ENCODE data around the gene FAAH2.

The FAAH2 gene, protein sequence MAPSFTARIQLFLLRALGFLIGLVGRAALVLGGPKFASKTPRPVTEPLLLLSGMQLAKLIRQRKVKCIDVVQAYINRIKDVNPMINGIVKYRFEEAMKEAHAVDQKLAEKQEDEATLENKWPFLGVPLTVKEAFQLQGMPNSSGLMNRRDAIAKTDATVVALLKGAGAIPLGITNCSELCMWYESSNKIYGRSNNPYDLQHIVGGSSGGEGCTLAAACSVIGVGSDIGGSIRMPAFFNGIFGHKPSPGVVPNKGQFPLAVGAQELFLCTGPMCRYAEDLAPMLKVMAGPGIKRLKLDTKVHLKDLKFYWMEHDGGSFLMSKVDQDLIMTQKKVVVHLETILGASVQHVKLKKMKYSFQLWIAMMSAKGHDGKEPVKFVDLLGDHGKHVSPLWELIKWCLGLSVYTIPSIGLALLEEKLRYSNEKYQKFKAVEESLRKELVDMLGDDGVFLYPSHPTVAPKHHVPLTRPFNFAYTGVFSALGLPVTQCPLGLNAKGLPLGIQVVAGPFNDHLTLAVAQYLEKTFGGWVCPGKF

DNA sequence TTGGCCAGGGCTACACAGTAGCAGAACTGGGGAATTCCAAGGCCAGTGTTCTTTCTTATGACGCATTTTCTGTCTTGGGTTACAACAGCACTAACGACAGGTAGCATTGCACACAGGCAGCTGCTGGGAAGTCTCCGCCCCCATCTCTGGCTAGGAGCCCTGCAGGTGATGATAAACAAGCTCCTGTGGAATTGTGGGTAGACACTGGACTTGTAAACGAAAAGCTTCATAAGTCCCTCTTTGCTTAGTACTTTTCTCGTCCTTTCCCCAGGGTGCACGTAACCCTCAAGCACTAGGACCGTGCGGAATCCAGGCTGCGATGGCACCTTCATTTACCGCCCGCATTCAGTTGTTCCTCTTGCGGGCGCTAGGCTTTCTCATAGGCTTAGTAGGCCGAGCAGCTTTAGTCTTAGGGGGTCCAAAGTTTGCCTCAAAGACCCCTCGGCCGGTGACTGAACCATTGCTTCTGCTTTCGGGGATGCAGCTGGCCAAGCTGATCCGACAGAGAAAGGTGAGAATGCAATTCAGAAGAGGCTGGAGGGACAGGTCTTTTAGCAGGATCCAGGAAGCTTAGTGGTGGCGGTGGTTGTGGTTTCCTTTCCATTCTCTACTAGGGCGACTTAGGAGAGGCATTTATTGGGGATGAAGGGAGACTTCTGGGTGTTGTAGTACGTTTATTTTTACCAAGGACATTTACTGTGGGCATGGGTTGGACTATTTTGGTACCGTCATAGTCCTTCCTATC is at the start of gene FAAH2:
Gene FAAH2, plus strand, starts transcription at position 200 of the 745 bp plus-strand sequence. Its CDS starts 120 bp downstream, at position 320.
- POLR2A ChIA-PET, result no interaction called here
- TF ChIP-seq, protein P1, sequence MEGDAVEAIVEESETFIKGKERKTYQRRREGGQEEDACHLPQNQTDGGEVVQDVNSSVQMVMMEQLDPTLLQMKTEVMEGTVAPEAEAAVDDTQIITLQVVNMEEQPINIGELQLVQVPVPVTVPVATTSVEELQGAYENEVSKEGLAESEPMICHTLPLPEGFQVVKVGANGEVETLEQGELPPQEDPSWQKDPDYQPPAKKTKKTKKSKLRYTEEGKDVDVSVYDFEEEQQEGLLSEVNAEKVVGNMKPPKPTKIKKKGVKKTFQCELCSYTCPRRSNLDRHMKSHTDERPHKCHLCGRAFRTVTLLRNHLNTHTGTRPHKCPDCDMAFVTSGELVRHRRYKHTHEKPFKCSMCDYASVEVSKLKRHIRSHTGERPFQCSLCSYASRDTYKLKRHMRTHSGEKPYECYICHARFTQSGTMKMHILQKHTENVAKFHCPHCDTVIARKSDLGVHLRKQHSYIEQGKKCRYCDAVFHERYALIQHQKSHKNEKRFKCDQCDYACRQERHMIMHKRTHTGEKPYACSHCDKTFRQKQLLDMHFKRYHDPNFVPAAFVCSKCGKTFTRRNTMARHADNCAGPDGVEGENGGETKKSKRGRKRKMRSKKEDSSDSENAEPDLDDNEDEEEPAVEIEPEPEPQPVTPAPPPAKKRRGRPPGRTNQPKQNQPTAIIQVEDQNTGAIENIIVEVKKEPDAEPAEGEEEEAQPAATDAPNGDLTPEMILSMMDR (IDR thresholded peaks at IDR 0.05; ENCODE audit: control extremely low read depth, extremely low read depth, low read depth, missing control alignments), result no peak
- CTCF ChIA-PET, result no interaction called here
- peak; percentile 24 for DNase-seq (ENCODE audit: extremely low spot score)

DNA sequence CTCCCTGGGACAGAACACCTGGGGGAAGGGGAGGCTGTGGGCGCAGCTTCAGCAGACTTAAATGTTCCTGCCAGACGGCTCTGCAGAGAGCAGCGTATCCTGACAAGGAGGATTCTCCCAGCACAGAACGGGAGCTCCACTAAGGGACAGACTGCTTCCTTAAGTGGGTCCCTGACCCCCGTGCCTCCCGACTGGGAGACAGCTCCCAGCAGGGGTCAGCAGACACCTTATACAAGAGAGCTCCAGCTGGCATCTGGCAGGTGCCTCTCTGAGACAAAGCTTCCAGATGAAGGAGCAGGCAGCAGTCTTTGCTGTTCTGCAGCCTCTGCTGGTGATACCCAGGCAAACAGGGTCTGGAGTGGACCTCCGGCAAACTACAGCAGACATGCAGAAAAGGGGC is 44.5 kb upstream of the FAAH2 start:
- POLR2A ChIA-PET, result no interaction called here
- TF ChIP-seq, protein P1 (IDR thresholded peaks at IDR 0.05; ENCODE audit: control extremely low read depth, extremely low read depth, low read depth, missing control alignments), result no peak
- CTCF ChIA-PET, result no interaction called here
- DNase-seq (ENCODE audit: extremely low spot score), result no peak

DNA sequence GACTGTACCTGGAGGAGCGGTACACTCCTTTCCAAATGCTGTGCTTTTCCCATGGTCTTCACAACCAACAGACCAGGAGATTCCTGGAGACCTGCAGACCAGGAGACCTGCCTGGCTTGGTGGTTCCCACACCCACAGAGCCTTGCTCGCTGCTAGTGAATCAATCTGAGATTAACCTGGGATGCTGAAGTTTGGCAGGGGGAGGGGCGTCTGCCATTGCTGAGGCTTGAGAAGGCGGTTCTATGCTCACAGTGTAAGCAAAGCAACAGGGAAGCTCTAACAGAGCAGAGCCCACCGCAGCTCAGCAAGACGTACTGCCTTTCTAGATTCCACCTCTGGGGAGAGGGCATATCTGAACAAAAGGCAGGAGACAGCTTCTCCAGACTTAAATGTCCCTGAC is 34.5 kb upstream of the FAAH2 start:
- TF ChIP-seq, protein P1 (IDR thresholded peaks at IDR 0.05; ENCODE audit: control extremely low read depth, extremely low read depth, low read depth, missing control alignments), result no peak
- DNase-seq (ENCODE audit: extremely low spot score), result no peak
- ChIA-PET POLR2A (no interaction called here), CTCF (no interaction called here)

DNA sequence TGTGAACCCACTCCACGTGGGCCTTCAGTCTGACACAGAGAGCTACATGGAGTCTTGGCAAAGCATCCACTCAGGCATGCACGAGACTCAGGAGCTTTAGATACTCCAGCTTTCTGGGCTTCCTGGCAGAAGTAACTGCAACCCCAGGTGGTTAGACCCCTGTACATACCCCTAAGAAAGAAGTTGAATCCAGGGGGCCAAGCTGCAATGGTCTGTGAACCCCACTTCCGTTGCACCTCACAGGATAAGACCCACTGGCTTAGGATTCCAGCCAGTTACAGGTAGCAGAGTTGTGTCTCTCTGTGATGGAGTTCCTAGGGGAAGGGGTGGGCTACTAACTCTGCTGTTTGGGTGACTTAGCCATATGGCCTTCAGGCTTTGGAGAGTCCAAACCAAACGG is 21.4 kb upstream of the FAAH2 start:
- TF ChIP-seq, protein P1 (IDR thresholded peaks at IDR 0.05; ENCODE audit: control extremely low read depth, extremely low read depth, low read depth, missing control alignments), result no peak
- DNase-seq (ENCODE audit: extremely low spot score), result no peak
- CTCF ChIA-PET, result no interaction called here
- POLR2A ChIA-PET, result no interaction called here

DNA sequence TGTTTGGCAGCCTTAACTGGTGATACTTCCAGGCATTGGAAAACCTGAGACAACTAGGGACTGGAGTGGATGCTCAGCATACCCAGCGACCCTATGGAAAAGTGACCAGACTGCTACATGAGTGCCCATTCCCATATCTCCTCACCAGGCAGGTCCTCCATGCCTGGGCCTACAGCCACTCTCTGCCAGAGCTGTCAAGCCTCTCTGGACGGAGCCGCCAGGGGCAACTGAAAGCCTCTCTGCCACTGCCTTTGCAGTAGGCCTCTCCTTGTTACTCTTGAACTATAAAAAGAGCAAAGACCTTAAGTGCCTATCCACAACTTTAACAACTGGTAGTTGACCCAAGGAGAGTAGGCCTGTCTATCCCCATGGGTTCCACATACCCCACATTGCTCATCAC is 20.2 kb upstream of the FAAH2 start:
- TF ChIP-seq, protein P1 (IDR thresholded peaks at IDR 0.05; ENCODE audit: control extremely low read depth, extremely low read depth, low read depth, missing control alignments), result no peak
- POLR2A ChIA-PET, result no interaction called here
- CTCF ChIA-PET, result no interaction called here
- DNase-seq (ENCODE audit: extremely low spot score), result no peak

DNA sequence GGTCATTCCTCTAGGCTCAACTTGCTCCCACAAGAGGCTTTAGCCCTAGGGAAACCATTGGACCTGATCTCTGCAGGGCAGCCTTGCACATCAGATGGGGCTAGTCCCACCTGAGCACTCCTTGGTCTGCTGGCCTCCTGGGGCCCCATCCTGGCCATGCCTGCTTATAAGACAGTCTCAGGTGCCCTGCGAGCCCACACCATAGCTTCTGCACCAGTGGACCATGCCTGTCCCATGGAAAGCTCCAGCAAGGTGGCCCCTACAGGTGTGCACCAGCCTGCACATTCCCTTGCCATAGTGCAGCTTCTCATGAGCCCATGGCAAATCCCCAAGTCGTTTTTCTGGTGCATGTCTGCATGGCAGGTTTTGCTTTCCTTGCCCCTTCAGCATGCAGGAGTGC is 19.6 kb upstream of the FAAH2 start:
- POLR2A ChIA-PET, result no interaction called here
- TF ChIP-seq, protein P1 (IDR thresholded peaks at IDR 0.05; ENCODE audit: control extremely low read depth, extremely low read depth, low read depth, missing control alignments), result no peak
- DNase-seq (ENCODE audit: extremely low spot score), result no peak
- CTCF ChIA-PET, result no interaction called here
